Stimulated activated CD4-positive, alpha-beta T cell treated with anti-CD3 and anti-CD28 coated beads, Interleukin-1b, Interleukin-23, amount 100 ng/mL, for 4 hours (primary cell): Measurements from ENCODE around the gene PATJ.

Source experiments
- DNase-seq, 2 donors: peaks; one replicate each; pipeline ENCODE4 v3.0.0-alpha.2; 2020; ENCODE audit warnings: low read depth in 2 of 2

The PATJ gene

DNA sequence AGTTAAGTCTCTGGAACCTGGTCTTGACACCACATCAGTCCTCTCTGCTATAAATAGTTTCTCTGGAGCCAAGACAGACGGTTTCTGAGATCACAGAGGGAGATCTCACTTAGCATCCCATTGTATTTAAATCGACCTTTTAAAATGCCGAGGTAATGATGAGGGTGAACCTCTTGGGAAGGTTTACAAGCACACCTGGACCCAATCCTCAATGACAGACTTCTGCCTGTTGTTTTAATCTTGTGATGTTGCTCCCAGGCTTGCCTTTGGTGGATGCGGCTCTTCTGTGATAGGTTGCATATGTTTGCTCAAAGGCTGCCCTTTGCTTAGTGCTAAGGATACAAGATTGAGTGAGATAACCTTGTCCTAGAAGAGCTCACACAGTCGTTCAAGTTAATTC, 347.7 kb downstream of the PATJ start:
- no peak for DNase-seq

DNA sequence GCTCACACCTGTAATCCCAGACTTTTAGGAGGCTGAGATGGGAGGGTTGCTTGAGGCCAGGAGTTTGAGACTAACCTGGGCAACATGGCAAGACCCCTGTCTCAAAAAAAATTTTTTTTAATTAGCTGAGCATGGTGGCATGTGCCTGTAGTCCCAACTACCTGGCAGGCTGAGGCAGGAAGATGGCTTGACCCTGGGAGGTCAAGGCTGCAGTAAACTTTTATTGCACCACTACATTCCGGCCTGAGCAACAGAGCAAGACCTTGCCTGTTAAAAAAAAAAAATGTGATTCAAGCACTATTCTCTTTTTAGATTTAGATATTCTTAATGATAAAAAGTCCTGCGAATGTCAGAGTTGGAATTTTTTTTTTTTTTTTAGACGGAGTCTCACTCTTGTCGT, 349.8 kb downstream of the PATJ start:
- DNase-seq, result no peak

DNA sequence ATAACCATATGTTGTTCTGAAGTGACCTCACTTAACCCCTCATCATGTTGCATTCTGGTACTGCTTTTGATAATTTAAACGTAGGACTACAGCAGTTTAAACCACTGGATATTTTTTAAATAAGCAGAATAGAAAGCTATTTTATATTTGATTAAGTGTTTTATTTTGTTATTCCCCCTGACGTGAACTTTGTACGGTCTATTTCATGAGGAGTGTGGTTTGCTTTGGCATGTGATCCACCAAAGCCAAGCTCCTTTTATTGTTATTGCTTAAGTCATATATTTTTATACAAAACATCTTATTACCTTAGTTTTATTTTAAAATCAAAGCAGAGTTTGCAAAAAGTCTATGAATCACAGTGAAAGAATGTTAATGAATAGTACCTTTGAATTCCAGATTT, 351.0 kb downstream of the PATJ start:
- DNase-seq, result no peak

DNA sequence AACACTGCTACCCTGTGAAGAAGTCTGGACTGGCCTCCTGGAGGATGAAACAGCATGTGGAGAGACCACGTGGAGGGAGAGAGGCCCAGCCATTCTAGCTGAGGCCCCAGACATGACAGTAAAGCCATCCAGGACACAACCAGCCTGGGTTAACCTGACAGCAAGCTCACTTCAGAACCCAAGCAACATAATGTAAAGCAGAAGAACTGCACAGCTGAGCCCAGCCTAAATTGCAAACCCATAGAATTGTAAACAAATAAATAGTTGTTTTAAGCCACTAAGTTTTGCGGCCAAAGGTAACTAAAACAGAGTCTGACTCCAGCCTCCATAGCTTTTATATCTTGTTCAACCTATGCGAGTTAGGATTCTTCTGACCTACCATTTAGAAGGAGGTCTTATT, 355.2 kb downstream of the PATJ start:
- no peak for DNase-seq

DNA sequence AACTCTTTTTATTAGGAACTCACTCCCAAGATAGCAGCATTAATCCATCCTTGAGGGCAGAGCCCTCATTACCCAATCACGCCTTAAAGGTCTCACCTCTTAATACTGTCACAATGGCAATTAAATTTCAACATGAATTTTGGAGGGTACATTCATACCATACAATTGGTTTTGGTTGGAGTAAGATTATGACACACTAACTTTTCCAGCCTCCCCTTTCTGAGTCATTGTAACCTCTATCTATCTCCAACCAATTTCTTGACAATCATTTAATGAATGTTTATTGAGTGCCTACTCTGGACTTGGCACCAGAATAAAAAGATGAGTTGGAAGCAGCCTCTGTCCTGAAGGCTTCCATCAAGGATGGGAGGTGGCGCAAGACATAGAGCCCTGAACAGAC, 358.2 kb downstream of the PATJ start:
- no peak for DNase-seq

DNA sequence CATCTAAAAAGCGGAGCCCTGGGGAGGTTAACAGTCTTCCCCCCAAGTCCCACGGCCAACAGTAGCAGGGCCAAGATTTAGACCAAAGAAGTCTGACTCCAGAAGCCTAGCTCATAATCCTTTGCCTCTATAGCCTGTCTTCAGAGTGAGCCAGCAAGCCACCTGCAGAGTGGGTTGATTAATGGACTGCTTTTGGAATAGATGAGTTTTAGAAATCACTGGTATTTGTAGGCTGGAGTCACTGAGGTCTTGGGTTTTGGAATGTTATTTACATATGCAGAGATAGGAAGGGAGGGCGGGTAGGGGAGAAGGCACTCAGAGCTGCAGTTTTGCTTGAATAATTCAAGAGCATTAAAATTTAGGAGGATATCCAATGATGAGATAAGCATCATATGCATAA, 361.6 kb downstream of the PATJ start:
- no peak for DNase-seq

DNA sequence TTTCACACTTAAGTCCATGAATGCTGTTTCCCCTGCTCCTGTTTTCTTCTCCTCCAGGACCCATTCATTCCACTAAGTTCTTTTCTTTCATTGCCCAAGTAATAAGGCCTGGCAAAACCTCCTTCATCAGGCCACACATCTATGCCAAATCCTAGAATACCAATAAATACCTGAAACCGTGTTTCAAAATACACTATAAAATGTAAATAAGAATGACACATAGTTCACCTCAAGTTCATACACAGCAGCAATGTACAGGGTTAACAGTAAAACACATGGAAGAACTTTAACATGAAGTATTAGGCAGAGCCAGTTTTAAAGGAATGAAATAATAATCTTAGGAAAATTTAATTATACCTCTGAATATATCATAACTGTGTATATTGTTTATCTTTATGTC, 365.6 kb downstream of the PATJ start:
- DNase-seq, result no peak

DNA sequence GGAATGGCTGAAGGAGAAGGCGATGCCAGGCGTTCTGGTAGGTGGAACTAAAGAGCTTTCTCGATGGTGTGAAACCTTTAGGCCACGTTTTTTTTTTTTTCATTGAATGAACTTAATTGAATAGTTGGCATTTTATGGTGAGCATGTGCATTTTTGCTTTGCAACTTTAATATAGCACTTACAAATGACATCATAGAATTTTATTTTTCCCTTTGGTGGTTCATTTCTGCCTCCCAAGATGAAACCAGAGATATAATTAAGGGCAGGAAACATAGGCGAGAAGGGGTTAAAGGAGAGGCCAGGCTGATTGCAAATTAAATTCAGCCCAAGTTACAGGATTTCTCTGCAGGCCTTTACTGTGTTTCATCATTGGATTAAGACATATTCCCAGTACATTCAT, 366.8 kb downstream of the PATJ start:
- no peak for DNase-seq

DNA sequence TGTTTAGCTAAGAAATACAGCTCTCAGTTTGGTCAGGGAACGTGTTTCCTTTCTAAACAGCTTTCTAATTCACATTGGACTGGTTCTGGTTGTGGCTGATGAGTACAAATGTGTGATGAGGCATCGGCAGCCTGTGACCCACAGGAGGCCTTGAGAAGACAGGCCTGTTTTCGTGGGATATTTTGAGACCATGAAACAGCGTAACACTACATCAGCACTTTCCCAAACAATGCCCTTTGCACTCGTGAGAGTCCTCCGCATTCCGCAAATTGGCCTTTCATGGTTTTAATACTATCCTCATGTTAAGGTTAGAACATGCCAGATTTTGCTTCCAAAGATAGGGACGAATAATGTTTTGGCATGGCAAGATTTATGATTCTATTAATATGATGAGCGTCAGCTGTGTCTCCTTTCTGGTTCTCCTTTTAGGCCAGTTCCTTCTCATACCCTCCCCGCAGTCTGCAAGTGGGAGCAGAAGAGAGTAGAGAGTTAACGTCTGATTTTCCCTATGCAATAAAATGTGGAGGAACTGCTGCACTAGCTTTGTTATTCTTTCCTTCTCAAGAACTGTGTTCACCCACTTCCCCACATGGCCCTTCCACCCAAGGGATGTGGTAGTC, 368.0 kb downstream of the PATJ start:
- no peak for DNase-seq

DNA sequence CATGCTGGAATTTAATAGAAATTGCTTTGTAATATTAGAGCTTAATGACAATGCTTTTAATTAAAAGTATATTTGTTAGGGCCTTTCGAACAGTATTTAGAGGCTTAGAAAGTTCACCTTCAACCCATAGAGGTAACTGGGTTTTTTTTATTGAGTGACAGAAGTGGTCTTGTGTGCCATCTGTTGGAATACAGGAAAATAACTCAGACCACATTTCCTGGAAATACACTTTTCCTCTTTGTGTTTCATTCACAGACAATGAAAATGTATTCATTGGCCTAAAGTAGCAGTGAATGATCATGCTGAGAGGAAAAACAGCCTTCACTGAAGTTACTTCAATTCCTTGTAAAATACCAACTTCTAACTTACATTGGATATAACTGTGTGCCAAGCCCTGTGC, 368.8 kb downstream of the PATJ start:
- DNase-seq, result no peak

DNA sequence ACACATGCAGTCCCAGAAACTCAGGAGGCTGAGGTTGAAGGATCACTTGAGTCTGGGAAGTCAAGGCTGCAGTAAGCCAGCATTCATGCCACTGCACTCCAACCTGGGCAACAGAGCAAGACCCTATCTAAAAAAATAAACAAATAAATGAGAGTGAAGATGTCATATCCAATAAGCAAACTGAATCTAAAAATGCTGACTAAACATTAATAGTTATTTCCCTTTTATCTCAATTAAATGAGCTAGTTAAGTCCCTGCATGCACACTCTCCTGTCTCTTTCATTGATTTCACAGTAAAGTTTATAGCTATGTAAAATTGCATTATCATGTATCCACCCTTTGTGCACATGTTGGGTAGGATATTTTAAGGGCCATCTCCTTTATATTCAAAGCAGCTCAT, 371.2 kb downstream of the PATJ start:
- DNase-seq, result no peak

DNA sequence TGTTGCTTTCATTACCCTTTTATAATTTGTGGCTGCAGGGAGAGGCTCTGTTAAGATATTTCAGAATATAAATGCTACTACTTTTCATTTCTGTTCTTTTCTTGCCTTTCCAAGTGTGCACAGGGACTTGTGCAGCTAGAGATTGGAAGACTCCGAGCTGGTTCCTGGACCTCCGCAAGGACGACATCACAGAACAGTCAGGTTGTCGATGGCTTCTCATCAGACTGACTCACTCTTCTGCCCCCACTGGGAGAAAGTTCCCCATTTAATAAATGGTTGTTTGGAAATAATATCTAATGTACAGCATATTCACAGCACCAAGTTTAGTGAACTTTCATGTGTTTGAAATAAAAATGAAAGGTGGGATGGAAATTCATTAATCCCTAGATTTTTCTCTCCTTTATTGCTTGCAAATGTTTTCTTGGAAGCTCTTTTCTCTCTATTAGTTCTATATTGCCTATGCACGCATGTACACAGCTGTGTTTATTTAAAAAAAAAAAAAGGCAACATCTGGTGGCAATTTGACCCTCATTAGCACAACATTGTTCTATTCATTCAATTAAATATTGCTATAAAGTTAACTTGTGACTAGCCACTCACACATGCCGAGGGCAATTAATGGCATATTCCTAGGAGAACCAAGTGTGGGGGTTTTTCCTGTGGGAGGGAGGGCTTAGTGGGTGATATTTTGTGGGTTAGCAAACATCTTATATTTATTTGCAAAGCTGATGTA, 374.9 kb downstream of the PATJ start:
- no peak for DNase-seq

DNA sequence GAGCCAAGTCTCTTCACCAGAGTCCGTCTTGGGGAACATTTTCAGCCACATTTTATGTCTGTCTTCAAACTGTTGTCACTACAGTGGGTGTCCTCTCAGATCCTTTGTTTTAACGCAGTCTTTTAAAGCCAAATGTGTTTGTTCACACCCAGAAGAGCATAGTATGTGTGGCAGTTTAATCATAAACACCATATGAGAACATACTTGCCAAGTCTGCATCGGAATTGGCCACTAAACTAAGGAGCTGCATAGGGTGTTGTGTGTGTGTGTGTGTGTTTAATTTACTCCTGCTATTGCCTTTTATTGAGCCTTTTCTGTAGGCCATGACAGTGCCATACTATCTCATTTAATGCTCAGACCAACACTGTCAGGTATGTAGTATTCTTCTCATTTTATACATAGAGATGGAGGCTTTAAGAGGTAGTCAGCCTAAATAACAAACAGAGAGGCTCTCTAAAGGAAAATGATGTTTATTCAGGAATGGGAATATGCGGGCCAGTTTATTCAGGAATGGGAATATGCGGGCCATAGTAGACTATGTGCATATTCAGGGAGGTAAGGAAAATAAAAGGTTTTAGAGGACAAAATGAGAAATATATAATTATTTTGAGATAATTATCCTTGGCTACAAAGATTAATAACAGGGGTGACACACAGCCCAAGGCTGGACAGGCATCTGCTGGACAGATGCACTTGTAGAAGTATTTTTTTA, 384.5 kb downstream of the PATJ start:
- DNase-seq, result no peak

DNA sequence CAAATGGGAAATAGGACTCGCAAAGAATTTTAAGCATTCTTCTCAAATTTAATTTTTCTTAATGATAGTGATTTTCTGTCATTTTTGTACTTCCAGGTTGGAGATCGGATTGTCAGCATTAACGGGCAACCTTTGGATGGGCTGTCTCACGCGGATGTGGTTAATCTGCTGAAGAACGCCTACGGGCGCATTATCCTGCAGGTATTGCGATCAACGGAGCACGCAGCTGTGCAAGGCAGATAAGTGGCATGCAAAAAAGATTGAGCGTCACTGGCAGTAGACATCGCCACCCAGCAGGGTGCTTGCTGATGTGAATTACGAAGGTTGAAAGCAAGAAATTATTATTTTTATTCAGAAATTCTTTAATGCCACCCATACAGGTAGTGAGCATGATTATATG, 386.5 kb downstream of the PATJ start:
- DNase-seq, result no peak

DNA sequence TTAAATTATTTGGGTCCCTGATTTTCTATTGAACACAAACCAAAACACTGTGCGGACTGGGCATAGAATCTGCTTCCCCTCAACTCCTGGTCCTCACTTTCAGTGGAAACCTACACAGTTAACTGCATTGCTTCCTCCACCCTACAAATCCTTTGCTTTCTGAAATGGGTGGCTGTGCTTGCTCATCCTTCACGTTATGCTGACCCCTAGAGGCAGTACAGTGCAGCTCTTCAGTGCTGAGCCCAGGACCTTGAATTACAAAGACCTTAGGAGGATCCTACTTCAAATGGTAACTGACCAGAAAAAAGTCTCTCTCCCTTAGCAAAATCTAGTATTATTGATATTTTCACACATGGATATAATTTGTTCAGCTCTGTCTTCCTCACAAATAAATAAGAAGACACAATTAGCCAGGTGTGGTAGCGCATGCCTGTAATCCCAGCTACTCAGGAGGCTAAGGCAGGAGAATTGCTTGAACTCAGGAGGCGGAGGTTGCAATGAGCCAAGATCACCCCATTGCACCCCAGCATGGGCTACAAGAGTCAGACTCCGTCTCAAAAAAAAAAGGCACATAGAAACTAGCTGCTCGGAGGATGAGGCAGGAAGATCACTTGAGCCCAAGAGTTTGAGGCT, 388.9 kb downstream of the PATJ start:
- peak in 1 of 2 donors; percentile 1 for DNase-seq

DNA sequence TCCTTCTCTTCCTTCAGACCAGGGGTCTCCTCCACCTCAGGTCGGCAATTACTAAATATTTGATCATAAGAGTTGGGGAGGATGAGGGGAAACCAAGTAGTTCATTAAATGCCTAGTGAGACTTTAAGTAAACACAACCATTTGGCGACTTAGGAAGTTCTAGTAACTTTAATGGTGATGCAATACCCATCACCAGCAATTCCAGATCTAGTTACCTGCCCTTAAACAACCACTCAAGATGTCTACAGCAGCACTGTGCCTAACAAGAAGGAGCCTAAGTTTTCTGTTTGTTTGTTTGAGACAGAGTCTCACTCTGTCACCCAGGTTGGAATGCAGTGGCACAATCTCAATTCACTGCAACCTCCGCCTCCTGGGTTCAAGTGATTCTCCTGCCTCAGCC, 395.7 kb downstream of the PATJ start:
- DNase-seq, result no peak

DNA sequence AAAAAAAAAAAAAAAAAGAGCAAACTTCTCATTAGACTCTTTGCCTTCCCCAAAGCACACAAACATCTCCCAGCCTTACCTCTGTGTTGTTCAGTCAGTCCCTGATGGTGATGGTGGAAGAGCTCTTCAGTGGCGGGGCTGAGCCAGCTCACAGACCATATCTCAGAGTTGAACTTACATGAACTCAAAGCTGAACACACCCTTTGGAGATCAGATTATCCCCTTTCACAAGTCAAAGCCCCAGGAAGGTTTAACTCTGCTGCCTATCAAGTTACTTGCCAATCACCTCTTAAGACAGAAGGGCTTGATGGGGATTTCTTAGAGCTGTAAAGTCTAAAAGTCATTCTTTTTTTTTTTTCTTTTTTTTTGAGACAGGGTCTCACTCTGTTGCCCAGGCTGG, 397.1 kb downstream of the PATJ start:
- DNase-seq, result no peak

DNA sequence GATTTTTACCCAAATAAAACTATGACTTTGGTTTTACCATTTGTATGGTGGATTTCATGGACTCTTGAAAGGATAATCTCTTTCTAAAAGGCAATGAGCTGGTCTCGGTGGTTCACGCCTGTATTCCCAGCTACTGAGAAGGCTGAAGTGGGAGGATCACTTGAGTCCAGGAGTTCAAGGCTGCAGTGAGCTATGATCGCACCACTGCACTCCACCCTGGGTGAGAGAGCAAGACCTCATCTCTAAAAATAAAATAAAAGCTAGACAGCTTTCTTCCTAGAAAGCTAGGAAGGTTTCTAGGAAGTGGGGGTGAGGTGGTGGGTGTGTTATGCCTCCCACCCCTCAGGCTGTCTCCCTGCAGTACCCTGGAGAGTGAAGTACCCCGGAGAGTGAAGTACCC, 398.4 kb downstream of the PATJ start:
- DNase-seq, result no peak

DNA sequence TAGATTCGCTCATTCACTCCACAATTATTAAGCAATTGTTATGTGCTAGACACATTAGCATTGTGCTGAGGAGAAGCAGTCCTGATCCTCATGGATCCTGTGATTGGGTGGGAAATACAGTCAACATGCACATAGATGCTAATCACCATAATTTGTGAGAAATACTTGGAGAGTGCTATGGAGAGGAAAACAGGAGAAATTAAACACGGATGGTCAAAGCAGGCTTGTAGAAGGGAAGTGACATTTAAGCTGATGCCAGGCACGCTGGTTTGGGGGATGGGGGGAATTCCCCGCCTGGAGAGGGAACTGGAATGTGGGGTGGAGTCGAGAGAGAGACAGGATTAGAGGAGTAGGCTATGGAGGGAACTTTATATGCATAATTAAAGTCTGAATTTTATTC, 400.2 kb downstream of the PATJ start:
- DNase-seq, result no peak

DNA sequence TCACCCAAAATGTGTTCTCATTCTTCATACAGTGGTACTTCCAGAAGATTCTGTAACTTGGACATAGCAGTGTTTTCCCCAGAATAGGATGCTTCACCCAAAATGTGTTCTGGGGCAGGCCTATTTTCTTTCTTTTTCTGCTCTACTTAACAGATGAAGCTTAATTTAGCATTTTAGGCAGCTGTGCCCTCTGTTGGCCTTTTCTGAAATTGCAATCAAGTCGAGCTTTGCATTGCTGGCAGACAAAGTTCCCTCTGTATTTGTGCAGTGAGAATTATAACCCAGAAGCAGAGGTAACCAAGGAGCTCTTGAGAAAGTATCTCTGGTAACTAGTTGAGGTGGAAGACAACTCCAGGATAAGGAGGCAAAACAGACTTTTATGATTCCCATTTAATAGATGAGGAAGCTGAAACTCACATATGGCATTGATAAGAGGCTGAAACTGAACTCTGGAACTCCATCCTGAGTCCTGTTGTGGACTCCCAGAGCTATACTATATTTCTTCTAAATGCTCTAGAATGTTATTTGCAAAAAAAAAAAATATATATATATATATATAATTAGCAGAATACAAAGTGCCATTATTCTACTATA, 402.1 kb downstream of the PATJ start:
- DNase-seq, result peak in 1 of 2 donors; percentile 8

DNA sequence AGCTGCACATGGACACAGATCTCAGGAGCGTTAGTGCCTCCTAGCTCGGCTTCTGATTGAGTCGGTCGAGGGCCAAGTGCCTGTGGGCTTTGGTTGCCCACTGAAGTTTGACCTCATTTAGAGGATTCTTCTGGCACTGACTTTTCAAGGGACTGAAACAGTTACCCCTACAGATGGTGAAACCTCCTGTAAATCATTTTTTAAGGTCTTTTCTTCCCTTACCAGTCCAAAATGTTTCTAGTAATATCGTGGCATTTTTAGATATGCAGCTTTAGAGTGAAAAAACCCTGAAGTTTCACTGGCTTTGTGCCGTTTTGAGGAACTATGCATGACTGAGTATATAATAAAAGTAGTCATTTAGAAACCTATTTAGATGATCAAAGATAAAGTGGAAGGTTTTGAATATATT, 417.7 kb downstream of the PATJ start:
- DNase-seq, result no peak

DNA sequence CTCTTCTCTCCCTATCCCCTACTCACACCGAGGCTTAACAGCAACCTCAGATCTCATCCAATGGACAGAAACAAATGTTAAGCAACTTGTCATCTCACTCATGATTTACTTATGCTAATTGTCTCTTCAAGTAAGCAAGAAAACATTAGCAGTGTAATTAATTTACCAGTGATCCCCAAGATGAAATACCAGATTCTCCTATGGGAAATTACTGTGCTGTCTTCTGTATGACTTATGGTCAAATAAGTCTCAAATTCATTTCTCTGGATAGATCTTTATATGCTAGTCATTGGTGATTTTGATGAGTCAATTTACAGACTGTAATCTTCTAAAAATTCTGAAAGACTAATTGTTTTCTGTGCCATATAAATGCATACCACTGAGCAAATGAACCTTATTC, 419.4 kb downstream of the PATJ start:
- no peak for DNase-seq
